NCI-H2081 (cell line): ENCODE results near the gene EDAR.

Source experiments
- DNase-seq, 2 experiments: peaks; one replicate each; lab custom pipeline; 2025; lab: John Stamatoyannopoulos, UW

Gene EDAR

GRCh38 chr2:108908713-108909070 lies 80.3 kb downstream of the EDAR start:
- no peak for DNase-seq

GRCh38 chr2:108907822-108908712 lies 81.0 kb downstream of the EDAR start:
- no peak for DNase-seq

DNA sequence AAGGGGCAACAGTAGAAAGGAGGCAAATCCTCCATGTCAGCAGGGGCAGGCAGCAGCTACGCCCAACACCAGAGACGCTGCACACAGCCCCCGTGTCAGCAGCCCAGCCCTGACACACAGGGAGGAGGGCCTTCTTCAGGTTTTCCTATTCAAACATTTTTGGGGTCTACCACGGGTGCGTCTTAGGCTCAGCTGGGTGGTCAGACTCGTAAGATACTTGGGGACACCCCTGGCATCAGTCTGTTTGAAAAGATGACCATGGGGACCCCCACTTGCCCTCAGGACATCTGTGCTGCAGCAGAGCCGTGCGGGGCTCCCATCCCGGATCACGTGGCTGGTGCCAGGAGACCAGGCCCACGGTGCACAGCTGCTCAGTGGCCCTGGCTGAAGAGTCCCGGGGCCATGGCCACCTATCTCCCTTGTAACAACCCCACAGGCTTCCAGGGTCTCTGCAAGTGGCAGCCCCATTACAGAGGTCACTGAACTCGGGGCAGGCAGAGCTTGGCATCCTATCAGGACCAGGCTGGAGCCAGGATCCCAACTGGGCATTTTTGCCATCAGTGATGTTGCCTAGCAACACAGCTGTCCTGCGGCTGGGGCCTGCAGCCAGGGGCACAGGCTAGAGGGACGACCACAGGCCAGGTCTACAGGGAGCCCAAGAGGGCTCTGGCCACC lies 82.5 kb downstream of the EDAR start:
- DNase-seq, result no peak

- DNase-seq, result no peak
These were observed 83.1 kb downstream of the EDAR start for GRCh38 chr2:108905906-108906305.

- no peak for DNase-seq
These were observed 83.8 kb downstream of the EDAR start for GRCh38 chr2:108905176-108905575.

GRCh38 chr2:108904680-108905079 lies 84.3 kb downstream of the EDAR start:
- no peak for DNase-seq

DNA sequence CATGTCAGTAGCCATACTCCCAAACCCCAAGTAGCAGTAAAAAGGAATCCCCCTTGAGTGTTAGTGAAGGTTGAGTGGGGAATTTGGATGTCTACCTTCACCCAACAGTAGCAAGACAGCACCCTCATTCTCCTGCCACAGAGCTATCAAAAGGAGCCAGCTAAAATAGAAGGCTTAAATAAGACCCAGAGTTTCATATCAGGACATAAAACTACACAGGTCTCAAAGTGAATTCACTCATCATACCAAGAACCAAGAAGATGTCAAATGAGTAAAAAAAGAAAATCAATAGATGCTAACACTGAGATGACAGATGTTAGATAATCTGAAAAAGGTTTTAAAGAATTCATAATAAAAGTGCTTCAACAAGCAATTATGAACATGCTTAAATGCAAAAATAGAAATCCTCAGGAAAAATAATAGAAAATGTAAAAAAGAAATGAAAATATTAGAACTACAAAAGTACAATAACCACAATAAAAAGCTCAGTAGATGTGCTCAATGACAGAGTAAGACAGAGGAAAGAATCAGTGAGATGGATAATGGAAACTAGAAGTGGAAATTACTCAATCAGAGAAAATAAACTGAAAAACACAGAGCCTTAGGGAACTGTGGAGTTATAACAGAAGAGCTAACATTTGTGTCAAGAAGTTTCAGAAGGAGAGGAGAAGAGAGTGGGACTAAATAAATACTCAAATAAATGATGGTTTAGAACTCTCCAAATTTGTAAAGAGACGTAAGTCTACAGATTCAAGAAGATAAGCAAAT lies 90.5 kb downstream of the EDAR start:
- no peak for DNase-seq

DNA sequence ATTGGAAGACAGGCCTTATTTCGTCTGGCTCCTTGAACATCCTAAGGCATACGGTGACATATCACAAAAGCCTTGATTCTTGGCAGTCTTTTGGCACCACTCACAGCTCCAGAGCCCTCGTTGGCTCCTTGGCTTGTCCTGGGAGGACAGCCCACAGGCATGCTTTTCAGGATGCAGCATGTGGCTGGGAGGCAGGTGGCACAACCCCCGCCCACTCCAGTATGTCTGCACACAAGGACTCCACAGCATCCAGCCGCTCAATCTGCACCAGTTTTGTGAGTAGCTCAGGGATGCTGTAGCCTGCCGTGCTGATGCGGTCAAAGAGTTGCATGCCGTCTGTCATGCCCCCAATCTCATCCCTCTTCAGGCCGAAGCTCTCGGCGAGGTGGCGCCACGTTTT lies 92.3 kb downstream of the EDAR start:
- no peak for DNase-seq

- no peak for DNase-seq
These were observed 93.8 kb downstream of the EDAR start for GRCh38 chr2:108895188-108895587.

GRCh38 chr2:108894766-108895165 lies 94.3 kb downstream of the EDAR start:
- no peak for DNase-seq

DNA sequence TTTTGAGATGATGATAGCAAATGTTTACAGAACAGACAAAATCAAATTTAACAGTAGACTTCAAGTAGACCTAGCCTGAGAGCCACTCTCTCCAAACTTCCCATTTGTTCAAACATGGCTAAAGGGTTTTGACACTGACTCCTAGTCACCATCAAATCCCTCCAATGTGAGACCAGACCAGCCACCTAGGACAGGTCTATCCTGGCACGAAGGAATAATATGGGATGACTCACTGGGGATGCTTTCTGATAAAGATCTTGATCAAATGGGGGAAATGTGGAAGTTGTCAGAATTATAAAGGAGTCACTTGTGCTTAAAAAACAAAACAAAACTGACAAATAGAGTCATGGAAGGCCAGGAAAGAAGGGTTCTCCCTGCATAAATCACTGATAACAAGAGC lies 95.7 kb downstream of the EDAR start:
- DNase-seq, result no peak

DNA sequence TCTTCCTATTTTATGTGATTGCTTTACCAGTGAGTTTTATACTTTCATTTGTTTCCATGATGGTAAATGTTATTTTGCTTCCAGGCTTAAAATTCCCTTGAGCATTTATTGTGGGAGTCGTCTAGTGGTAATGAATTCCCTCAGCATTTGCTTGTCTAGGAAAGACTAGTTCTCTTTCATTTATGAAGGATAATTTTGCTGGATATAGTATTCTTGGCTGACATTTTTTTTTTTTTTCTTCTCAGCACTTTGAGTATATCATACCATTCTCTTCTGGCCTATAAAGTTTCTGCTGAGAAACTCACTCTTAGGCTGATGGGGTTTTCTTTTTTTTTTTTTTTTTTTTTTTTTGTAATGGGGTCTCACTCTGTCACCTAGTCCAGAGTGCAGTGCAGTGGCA lies 99.1 kb downstream of the EDAR start:
- no peak for DNase-seq

- no peak for DNase-seq
These were observed 104.4 kb downstream of the EDAR start for GRCh38 chr2:108884619-108885018.

- no peak for DNase-seq
These were observed 110.7 kb downstream of the EDAR start for GRCh38 chr2:108878276-108878675.

GRCh38 chr2:108877506-108877905 lies 111.5 kb downstream of the EDAR start:
- no peak for DNase-seq

- no peak for DNase-seq
These were observed 118.9 kb downstream of the EDAR start for GRCh38 chr2:108870069-108870644.

DNA sequence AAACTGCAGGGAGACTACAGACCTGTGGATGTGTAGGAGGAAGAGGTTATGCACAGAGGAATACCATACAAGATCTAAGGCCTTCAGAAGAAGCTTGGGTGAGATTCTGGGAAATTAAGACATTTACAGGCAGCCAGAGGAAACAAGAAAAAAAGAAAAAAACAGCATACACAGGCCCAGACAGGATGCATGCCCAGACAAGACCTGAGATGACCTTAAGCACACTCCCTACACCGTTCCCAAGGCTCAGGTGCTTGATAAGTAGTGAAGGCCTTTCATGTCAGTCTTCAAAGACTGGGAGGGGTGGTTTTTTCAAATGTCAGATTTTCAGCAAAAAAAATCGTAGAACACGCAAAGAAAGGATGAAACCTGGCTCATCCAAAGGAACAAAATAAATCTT lies 119.5 kb downstream of the EDAR start:
- no peak for DNase-seq

DNA sequence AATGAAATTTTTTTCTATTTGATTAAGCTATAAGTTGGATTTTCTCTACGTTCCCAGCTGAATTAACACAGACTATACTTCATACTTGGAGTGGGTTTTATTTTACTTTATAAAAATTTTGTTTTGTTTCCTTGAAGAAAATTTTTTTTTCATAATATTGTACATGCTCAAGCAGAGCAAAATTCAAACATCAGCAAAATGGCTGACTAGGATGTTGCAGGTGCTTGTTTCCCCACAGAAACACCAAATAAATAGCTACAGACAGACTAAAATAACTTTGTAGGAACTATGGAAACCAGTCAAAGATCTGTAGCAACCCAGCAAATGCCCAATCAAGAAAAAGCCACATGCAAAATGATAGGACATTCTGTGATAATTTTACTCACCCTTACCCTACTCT lies 120.1 kb downstream of the EDAR start:
- DNase-seq, result no peak

DNA sequence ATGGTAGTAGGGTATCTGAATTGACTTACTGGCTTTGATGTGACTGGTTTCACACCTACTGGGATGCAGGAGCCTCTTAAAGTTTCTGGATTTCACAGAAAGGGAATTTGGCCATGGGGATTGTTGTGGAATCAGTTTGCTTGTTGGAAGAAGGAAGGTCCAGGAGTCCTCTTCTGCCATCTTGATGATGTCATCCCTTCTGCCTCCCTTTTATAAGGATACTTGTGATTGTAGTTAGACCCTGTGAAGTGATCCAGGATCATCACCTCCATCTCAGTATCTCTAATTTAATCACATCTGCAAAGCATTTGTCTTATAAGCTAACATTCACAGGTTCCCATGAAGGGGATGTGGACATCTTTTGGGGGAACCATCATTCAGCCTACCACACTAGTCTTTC lies 123.0 kb downstream of the EDAR start:
- DNase-seq, result no peak

- DNase-seq, result no peak
These were observed 130.1 kb downstream of the EDAR start for GRCh38 chr2:108858894-108859293.

GRCh38 chr2:108855194-108855593 lies 133.8 kb downstream of the EDAR start:
- DNase-seq, result peak in 1 of 2 experiments; percentile 24

GRCh38 chr2:108854484-108854883 lies 134.5 kb downstream of the EDAR start:
- DNase-seq, result no peak
